H7 (cell line): ENCODE results near the gene CCR1. TPM values are rescaled to one million over a fixed set of nuclear protein-coding genes. Genes with fewer than 3 reads are reported as not detected.
A peak's percentile ranks its signal among the peaks of the same experiment; 100 is the strongest.
"Not testable (repeated sequence)": the region's sequence is repeated elsewhere in the genome, so short reads cannot be mapped to it uniquely, and the experiment has no call there.

ENCODE experiments used
- DNase-seq: peaks from one replicate; pipeline ENCODE4 v3.0.0; 2012
- H3K27me3 ChIP-seq: 2 replicates; pipeline ENCODE4 v1.6.0; 2011; ENCODE audit warnings: mild to moderate bottlenecking, low read length; ENCODE audit not compliant: control insufficient read depth, insufficient read depth
- H3K36me3 ChIP-seq: replicated peaks from 2 replicates; pipeline ENCODE4 v1.5.1; 2011; ENCODE audit warnings: low read length; ENCODE audit not compliant: control insufficient read depth, insufficient read depth
- H3K4me3 ChIP-seq: 2 replicates; pipeline ENCODE4 v1.5.1; 2011; ENCODE audit warnings: low read depth, mild to moderate bottlenecking, control low read depth, low read length, moderate library complexity; ENCODE audit not compliant: insufficient read depth
- total RNA-seq: library from RNA; depleted of rRNA; stranded (reverse); fragments of >200 nt; shearing (Covaris generic); gene quantifications from 2 replicates; pipeline ENCODE4 v1.2.3, GENCODE V29; 2014

CCR1 gene
- total RNA-seq, 1 experiment from 2014 or later: not detected

- Histone ChIP-seq H3K36me3 (no peaks in the 10 kb centered on the region), H3K4me3 (no peak overlapping the region), H3K27me3 (no peaks in the 10 kb centered on the region)
- DNase-seq: no peak
Measured at GRCh38 chr3:46222435-46223161, 14.5 kb upstream of the CCR1 start.

DNA sequence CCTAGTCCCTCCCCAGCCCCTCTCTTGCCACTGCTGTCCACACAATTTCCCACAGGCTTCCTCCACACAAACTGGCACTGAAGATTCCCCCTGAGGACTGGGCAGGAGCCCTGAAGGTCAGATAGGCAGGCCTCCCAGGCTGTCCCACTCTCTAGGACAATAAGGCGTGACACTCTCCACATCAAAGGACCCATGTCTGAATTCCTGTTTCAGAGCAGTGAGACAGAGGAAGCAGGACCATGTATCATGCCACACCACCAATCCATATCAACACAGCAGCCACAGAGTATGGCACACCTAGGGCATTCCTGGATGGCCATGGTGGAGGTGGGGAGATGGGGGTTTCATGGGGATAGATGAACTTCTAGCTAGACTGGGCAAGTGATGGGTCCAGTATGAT is 13.8 kb upstream of the CCR1 start:
- DNase-seq: no peak
- Histone ChIP-seq H3K4me3 (no peak overlapping the region), H3K27me3 (no peaks in the 10 kb centered on the region), H3K36me3 (no peaks in the 10 kb centered on the region)

- H3K27me3 ChIP-seq: no peaks in the 10 kb centered on the region
- no peak overlapping the region for H3K4me3 ChIP-seq
- no peak for DNase-seq
- H3K36me3 ChIP-seq: no peaks in the 10 kb centered on the region
Measured at GRCh38 chr3:46221391-46221790, 13.3 kb upstream of the CCR1 start.

- Histone ChIP-seq H3K27me3 (no peaks in the 10 kb centered on the region), H3K36me3 (no peaks in the 10 kb centered on the region), H3K4me3 (no peak overlapping the region)
- DNase-seq: no peak
Measured at GRCh38 chr3:46218196-46218709, 10.1 kb upstream of the CCR1 start.

- no peak overlapping the region for H3K4me3 ChIP-seq
- no peaks in the 10 kb centered on the region for H3K27me3 ChIP-seq
- DNase-seq: no peak
- no peaks in the 10 kb centered on the region for H3K36me3 ChIP-seq
Measured at GRCh38 chr3:46215810-46216414, 7.8 kb upstream of the CCR1 start.

GRCh38 chr3:46214751-46215352 is 6.7 kb upstream of the CCR1 start:
- Histone ChIP-seq H3K27me3 (no peaks in the 10 kb centered on the region), H3K4me3 (no peak overlapping the region)
- peak; percentile 47 for DNase-seq

GRCh38 chr3:46213201-46213600 is 5.1 kb upstream of the CCR1 start:
- H3K4me3 ChIP-seq: no peak overlapping the region
- no peaks in the 10 kb centered on the region for H3K27me3 ChIP-seq
- DNase-seq: no peak
- H3K36me3 ChIP-seq: no peaks in the 10 kb centered on the region

More at GRCh38 chr3:46214751-46215352, 6.7 kb upstream of the CCR1 start:
- no peaks in the 10 kb centered on the region for H3K36me3 ChIP-seq

GRCh38 chr3:46212101-46212500 is 4.0 kb upstream of the CCR1 start:
- no peak for DNase-seq
- H3K4me3 ChIP-seq: no peak overlapping the region
- no peaks in the 10 kb centered on the region for H3K36me3 ChIP-seq
- H3K27me3 ChIP-seq: no peaks in the 10 kb centered on the region

- Histone ChIP-seq H3K36me3 (no peaks in the 10 kb centered on the region), H3K4me3 (no peak overlapping the region), H3K27me3 (no peaks in the 10 kb centered on the region)
- no peak for DNase-seq
Measured at GRCh38 chr3:46209746-46210470, 1.8 kb upstream of the CCR1 start.

- Histone ChIP-seq H3K27me3 (no peaks in the 10 kb centered on the region), H3K36me3 (no peaks in the 10 kb centered on the region), H3K4me3 (no peak overlapping the region)
- no peak for DNase-seq
Measured at GRCh38 chr3:46209053-46209452, 940 bp upstream of the CCR1 start.

GRCh38 chr3:46207514-46207913 is 599 bp downstream of the CCR1 start:
- not testable (repeated sequence) for H3K4me3 ChIP-seq, DNase-seq, H3K27me3 ChIP-seq, H3K36me3 ChIP-seq

- Histone ChIP-seq H3K27me3 (no peaks in the 10 kb centered on the region), H3K4me3 (no peak overlapping the region), H3K36me3 (no peaks in the 10 kb centered on the region)
- no peak for DNase-seq
Measured at GRCh38 chr3:46206282-46207015, 1.7 kb downstream of the CCR1 start.

- H3K4me3 ChIP-seq: no peak overlapping the region
- no peak for DNase-seq
Measured at GRCh38 chr3:46205286-46205960, 2.7 kb downstream of the CCR1 start.

DNA sequence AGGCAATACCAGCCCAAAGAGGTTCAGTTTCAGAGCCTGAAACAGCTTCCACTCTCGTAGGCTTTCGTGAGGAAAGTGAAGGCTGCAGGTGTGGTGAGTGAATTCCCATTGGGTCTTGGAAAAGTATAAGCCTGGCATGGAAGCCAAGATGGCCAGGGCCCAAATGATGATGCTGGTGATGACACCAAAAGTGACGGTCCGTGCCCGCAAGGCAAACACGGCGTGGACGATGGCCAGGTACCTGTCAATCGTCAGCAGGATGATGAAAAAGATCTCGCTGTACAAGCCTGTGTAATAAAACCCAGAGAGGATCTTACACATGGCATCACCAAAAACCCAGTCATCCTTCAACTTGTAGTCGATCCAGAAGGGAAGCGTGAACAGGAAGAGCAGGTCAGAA is 4.4 kb downstream of the CCR1 start:
- no peak overlapping the region for H3K4me3 ChIP-seq
- H3K27me3 ChIP-seq: no peaks in the 10 kb centered on the region
- H3K36me3 ChIP-seq: no peaks in the 10 kb centered on the region
- no peak for DNase-seq

More at GRCh38 chr3:46205286-46205960, 2.7 kb downstream of the CCR1 start:
- Histone ChIP-seq H3K36me3 (no peaks in the 10 kb centered on the region), H3K27me3 (no peaks in the 10 kb centered on the region)
